Left renal cortex interstitium (tissue), 4 donors: ENCODE data around the gene OR6A2. TPM values are rescaled to one million over a fixed set of nuclear protein-coding genes. Genes with fewer than 3 reads are reported as not detected.

ENCODE experiments used
- DNase-seq, 4 donors: peaks; one replicate each; pipeline ENCODE4 v3.0.0-alpha.2; 2013; ENCODE audit warnings: low read depth in 4 of 4, low spot score in 2 of 4, missing footprints in 1 of 4
- polyA plus RNA-seq, 4 donors: library from polyadenylated mRNA; unstranded; fragments of 120-200 nt; gene quantifications; one replicate each; pipeline ENCODE4 v1.2.1, GENCODE V29; 2013; ENCODE audit not compliant: insufficient read length in 4 of 4

Gene OR6A2
- polyA plus RNA-seq, 4 donors, result 0.03 TPM; not detected in 2

DNA sequence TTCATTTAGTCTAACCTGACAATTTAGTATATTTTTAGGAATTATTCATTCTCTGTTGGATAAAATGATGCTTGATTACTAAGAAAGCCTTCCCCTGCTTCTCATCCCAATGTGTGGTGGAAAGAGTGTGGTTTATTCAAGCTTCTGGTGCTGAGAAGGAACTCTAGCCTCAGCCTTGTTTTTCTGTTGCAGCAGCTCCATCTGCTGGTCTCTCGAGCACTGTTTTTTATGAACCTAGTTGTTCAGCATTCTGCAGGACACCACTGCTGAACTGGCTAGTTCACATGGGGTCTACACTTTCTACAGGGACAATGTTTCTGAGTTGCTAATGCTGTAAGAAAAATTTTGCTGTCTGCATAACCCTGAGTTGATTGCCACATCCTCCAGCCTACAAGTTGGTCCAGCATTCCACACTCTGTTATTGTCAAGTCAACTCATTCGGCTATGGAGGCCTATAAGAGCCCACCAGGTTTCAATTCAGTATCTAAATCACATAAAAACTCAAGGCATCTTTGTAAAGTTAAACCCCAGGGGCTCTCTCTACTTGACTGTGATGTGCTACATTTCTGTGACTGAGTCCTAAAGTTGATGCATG, 42.0 kb downstream of the OR6A2 start:
- peak in 1 of 4 donors; percentile 56 for DNase-seq

DNA sequence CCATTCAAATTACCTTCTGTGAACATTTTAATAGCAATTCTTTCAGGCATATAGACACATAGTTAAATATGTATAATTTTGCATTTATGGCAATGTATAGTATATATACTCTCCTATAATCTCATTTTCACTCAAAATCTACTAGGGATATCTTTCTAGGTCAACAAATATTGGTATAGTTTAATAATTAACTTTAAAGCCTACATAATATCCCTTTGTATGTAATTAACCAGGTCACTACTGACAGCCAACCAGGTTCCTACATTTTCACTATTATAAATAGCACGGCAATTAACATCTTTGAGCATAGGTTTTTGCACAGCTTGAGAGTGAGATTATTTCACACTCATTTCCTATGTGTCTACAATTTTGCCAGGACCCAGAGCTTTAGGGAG, 43.5 kb downstream of the OR6A2 start:
- DNase-seq, result no peak

DNA sequence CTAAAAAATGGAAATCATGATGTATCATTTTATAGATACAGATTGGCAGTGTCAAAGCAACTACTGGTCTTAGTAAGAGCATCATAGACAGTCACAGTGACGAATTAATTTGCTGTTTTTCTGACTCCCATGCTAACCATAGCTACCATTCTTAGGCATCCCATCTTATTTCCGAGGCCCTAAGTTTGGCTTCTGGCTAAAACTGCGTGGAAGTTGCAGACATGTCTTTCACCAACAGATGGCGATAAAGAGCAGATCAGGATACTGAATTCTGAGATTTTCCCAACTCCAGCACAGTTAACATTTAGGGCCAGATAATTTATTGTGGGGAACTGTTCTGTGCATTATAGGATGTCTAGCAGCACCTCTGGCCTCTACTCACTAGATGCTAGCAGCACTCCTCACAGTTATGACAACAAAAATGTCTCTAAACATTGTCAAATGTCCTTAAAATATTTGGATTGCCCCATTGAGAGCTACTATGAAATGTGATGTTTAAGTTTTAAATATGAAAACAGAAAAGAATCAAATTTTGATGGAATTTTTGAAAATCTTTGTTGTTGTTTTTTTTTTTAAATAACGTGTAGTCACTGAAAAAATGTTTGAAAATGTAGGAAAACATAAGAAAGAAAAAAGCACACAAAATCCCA, 44.1 kb downstream of the OR6A2 start:
- DNase-seq, result peak in 1 of 4 donors; percentile 44

DNA sequence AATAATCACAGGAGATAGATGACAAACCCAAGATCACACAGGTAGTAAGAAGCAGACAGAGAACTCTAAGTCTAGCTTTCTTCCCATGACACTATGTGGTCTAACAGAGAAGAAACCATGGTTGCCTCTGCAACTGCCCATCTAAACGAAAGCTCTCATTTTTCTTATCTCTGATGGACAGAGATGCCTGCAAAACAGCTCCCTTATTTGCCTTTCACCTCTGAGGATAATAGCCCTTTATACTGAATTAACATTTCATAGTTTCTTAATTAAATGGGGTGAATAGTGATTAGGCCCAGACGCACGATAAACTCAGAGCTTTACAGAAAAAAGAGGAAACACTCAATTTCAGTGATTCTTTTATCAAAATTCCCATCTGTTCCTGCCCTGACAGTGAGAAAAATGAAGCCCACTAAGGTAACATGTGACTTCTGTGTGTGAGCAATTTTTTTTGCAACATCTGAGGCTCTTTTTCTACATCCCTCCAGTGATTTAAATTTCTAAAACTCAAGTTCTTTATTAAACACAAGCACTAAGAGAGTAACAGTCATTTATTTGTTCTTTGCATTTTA, 52.3 kb downstream of the OR6A2 start:
- no peak for DNase-seq

DNA sequence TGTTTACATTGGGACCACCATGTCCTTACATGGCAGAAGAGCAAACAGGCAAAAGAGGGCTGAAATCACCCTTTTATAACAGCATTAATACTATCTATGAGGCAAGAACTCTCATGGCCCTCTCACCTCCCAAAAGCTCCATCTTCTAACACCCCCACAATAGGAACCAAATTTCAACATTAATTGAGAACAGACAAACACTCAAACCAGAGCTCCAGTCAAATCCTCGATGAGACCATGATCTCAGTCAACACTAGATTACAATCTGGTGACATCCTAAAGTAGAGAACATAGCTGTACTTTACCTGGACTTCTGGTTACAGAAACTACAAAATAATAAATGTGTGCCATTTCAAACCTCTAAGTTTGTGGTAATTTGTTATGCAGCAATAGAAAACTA, 52.9 kb downstream of the OR6A2 start:
- no peak for DNase-seq

DNA sequence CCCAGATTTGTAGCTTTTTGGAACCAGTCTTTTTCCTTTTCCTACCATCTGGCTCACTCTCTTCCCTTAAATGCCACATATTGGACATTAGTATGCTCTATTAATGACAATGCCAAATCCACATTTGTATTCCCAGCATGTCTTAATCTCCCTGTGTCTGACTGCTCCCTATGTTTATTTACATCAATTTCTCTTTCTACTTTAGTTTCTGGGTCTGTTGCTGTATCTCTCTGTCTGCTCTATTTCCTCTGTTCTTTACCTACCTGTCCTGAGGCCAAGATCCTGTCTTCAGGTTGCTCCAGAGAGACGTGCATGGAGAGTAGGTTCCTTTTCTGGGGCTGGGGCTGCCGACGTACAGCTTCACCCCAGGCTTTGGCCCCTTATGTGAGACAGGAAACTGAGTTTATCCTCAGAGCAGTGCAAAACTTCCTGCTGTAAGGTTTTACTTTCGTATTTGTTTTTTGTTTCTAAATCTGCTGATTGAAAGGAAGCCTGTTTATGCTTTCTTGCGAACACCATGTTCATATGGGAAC, 53.3 kb downstream of the OR6A2 start:
- no peak for DNase-seq

DNA sequence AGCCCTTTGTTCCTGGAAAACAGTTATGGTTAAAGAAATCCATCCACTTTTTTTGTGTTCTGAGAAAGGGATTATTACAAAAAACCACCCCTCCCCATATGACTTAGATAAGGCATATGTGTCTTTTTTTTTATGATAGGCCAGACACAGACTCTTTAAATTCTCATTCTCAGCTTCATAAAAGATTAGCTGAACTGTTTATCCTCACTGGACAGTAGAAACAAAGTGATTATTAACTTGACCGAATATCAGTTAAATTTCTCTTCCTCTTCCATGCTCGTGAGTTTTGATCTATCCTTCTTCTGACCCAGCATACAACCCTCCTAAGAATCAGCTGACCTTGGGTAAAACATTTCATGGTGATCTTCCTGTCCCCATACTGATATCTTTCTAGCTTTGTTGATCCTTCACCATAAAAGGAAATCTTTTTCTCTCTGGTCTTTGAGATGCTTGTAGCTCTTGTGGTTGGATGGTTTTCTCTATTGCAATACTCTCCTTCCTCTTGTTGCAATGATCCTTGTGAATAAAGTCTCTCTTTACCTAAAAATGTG, 53.9 kb downstream of the OR6A2 start:
- DNase-seq, result no peak

DNA sequence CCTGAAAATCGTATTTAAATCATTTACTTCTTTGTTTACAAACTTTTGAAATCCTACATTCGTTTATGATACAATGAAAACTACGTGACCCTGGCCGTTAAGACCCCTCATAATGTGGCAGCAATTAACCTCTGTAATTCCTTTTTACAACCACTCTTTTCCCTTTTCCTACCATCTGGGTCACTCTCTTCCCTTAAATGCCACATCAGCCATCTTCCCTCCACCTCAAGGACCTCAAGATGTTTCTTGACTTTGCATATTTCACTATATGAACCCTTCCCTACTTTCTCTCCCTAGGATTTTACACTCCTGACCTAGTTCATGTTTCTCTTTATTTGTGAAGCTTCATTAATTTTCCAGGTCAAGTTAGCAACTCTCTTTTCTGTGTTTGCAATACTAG, 54.5 kb downstream of the OR6A2 start:
- DNase-seq, result no peak

DNA sequence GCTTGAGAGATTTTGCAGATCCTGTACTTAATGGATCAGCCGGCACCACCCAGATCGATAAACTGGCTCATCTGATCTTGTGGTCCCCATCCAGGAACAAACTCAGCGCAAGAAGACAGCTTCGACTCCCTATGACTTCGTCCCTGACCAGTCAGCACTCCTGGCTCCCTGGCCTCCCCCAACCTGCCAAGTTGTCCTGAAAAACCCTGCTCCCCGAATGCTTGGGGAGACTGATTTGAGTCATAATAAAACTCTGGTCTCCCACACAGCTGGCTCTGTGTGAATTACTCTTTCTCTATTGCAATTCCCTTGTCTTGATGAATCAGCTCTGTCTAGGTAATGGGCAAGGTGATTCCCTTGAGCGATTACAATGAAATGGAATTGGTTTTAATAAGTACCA, 57.2 kb downstream of the OR6A2 start:
- no peak for DNase-seq

Other genes starting within 250 kb of the OR6A2 start
- gene RRP8, start 196.1 kb downstream of the OR6A2 start, polyA plus RNA-seq, result 10 to 100 TPM; 18.0 to 26.5 (median 24.0) TPM
- gene ILK, start 195.9 kb downstream of the OR6A2 start, polyA plus RNA-seq, result 100 to 1,000 TPM; 154 to 165 (median 158) TPM
- gene TAF10, start 187.5 kb downstream of the OR6A2 start, polyA plus RNA-seq, result 100 to 1,000 TPM in 1 of 4 donors, 10 to 100 TPM in 3; 64.8 to 107 (median 78.5) TPM
- 100 to 1,000 TPM in 3 of 4 donors, 10 to 100 TPM in 1; 89.2 to 119 (median 113) TPM for gene TPP1, start 180.3 kb downstream of the OR6A2 start, polyA plus RNA-seq
- gene DCHS1, start 143.9 kb downstream of the OR6A2 start, polyA plus RNA-seq, result 10 to 100 TPM; 29.8 to 49.5 (median 37.8) TPM
- gene MRPL17, start 116.3 kb downstream of the OR6A2 start, polyA plus RNA-seq, result 10 to 100 TPM; 64.7 to 81.0 (median 72.8) TPM
- gene OR2AG2, start 27.7 kb downstream of the OR6A2 start, polyA plus RNA-seq, result under 1 TPM in 3 of 4 donors, not detected in 1; 0.04 to 0.13 (median 0.05) TPM
- under 1 TPM in 3 of 4 donors, not detected in 1; 0.04 to 0.16 (median 0.05) TPM for gene OR2AG1, start 16.7 kb downstream of the OR6A2 start, polyA plus RNA-seq
- not detected for gene OR10A5, start 46.0 kb upstream of the OR6A2 start, polyA plus RNA-seq
- under 1 TPM in 3 of 4 donors, not detected in 1; 0.03 to 0.09 (median 0.09) TPM for gene OR10A2, start 63.4 kb upstream of the OR6A2 start, polyA plus RNA-seq
- not detected for gene OR10A4, start 76.9 kb upstream of the OR6A2 start, polyA plus RNA-seq
- not detected for gene OR2D2, start 92.8 kb upstream of the OR6A2 start, polyA plus RNA-seq
- gene OR2D3, start 121.3 kb upstream of the OR6A2 start, polyA plus RNA-seq, result not detected
- 1 to 10 TPM; 2.2 to 4.5 (median 3.6) TPM for gene ZNF215, start 126.7 kb upstream of the OR6A2 start, polyA plus RNA-seq
- 10 to 100 TPM; 10.3 to 12.9 (median 11.3) TPM for gene ZNF214, start 220.7 kb upstream of the OR6A2 start, polyA plus RNA-seq
- 1 to 10 TPM in 2 of 4 donors, under 1 TPM in 2; 0.43 to 1.1 (median 0.94) TPM for gene NLRP14, start 220.8 kb upstream of the OR6A2 start, polyA plus RNA-seq